H1 (cell line): ENCODE data around the gene FASTK. TPM values are rescaled to one million over a fixed set of nuclear protein-coding genes. Genes with fewer than 3 reads are reported as not detected.

Source experiments
- CTCF ChIA-PET: fragments of 300-600 bp; sonication (Branson Sonifier 250); formaldehyde crosslinking; loops from one replicate; lab custom pipeline; 2021; ENCODE audit not compliant: partially characterized antibody; lab: Charles Lee
- POLR2A ChIA-PET: fragments of 300-600 bp; sonication (Branson Sonifier 250); formaldehyde crosslinking; loops from one replicate; lab custom pipeline; 2021; ENCODE audit warnings: inconsistent platforms; ENCODE audit not compliant: partially characterized antibody; lab: Charles Lee
- DNase-seq, 2 experiments: peaks; one replicate each; pipeline versions ENCODE4 v3.0.0 to v3.0.0-alpha.2; 2010 to 2022; ENCODE audit warnings: low spot score in 2 of 2, low read depth in 1 of 2, mixed read lengths in 1 of 2
- FAIRE-seq: peaks from 2 replicates; lab custom pipeline; 2011; peaks lifted over from hg19 to GRCh38; lab: Jason Lieb, UNC
- H2AFZ ChIP-seq: 2 replicates; pipeline ENCODE4 v1.8.1; 2012; ENCODE audit warnings: low read length, inconsistent platforms
- H2AK5ac ChIP-seq: 2 replicates; pipeline ENCODE4 v1.6.1; 2013; ENCODE audit warnings: low read depth, low read length
- H2BK120ac ChIP-seq: replicated peaks from 2 replicates; pipeline ENCODE3; 2013; ENCODE audit warnings: low read depth, low read length, inconsistent platforms
- H2BK12ac ChIP-seq: 2 replicates; pipeline ENCODE4 v1.6.1; 2013; ENCODE audit warnings: low read depth, low read length
- H2BK15ac ChIP-seq: 2 replicates; pipeline ENCODE4 v1.6.1; 2013; ENCODE audit warnings: low read length
- H2BK20ac ChIP-seq: 2 replicates; pipeline ENCODE4 v1.6.1; 2013; ENCODE audit warnings: low read length
- H2BK5ac ChIP-seq: 2 replicates; pipeline ENCODE4 v1.6.1; 2013; ENCODE audit warnings: low read depth, low read length
- H3K14ac ChIP-seq: 2 replicates; pipeline ENCODE4 v1.6.1; 2013; ENCODE audit warnings: inconsistent platforms; ENCODE audit not compliant: insufficient read length
- H3K18ac ChIP-seq: 2 replicates; pipeline ENCODE4 v1.6.1; 2013; ENCODE audit warnings: low read length; ENCODE audit errors: extremely low read depth
- H3K23ac ChIP-seq: 2 replicates; pipeline ENCODE4 v1.6.1; 2013; ENCODE audit warnings: inconsistent platforms; ENCODE audit not compliant: insufficient read length
- H3K23me2 ChIP-seq: 2 replicates; pipeline ENCODE4 v1.6.1; 2013; ENCODE audit warnings: low read depth, low read length
- H3K27ac ChIP-seq: 2 replicates; pipeline ENCODE4 v1.6.1; 2011; ENCODE audit warnings: low read depth, low read length, inconsistent platforms
- H3K27me3 ChIP-seq, 4 experiments: replicated peaks in 1 of 4; 1 replicate in 1 of 4; 2 replicates in 3 of 4; pipeline versions ENCODE4 v1.6.1 to v1.8.1; 2011 to 2013; ENCODE audit warnings: low read length in 3 of 4, mild to moderate bottlenecking in 3 of 4, inconsistent platforms in 2 of 4, mixed read lengths in 2 of 4, moderate library complexity in 1 of 4; ENCODE audit not compliant: control insufficient read depth in 3 of 4, insufficient read depth in 3 of 4; ENCODE audit errors: extremely low read depth in 1 of 4
- H3K36me3 ChIP-seq, 4 experiments: 2 replicates each; pipeline versions ENCODE4 v1.6.1 to v1.8.1; 2011 to 2013; ENCODE audit warnings: mild to moderate bottlenecking in 4 of 4, low read length in 3 of 4, moderate library complexity in 2 of 4, control low read depth in 1 of 4, inconsistent platforms in 1 of 4; ENCODE audit not compliant: insufficient read depth in 4 of 4, control insufficient read depth in 2 of 4
- H3K4ac ChIP-seq: replicated peaks from 2 replicates; pipeline ENCODE3; 2013; ENCODE audit warnings: low read length, low read depth, mixed read lengths, inconsistent platforms; ENCODE audit not compliant: insufficient read length
- H3K4me1 ChIP-seq, 4 experiments: replicated peaks in 1 of 4; 1 replicate in 1 of 4; 2 replicates in 3 of 4; pipeline versions ENCODE4 v1.6.1 to v1.8.1; 2011 to 2013; ENCODE audit warnings: low read length in 3 of 4, inconsistent platforms in 2 of 4, mixed read lengths in 1 of 4; ENCODE audit not compliant: insufficient read depth in 4 of 4, control insufficient read depth in 3 of 4
- H3K4me2 ChIP-seq, 2 experiments: 2 replicates each; pipeline versions ENCODE4 v1.6.1 to v1.8.1; 2011 to 2013; ENCODE audit warnings: low read depth in 2 of 2, low read length in 2 of 2, control low read depth in 1 of 2, inconsistent platforms in 1 of 2, mild to moderate bottlenecking in 1 of 2; ENCODE audit not compliant: insufficient read depth in 1 of 2
- H3K4me3 ChIP-seq, 4 experiments: fragments of 200-600, 300-600 bp in 1 of 4; sonication (generic), shearing (Covaris generic), sonication (Bioruptor Twin) in 1 of 4; 2 replicates each; pipeline versions ENCODE4 v1.5.1 to v1.8.1; 2011 to 2016; ENCODE audit warnings: low read length in 4 of 4, low read depth in 3 of 4, control low read depth in 2 of 4, inconsistent platforms in 2 of 4, mild to moderate bottlenecking in 2 of 4, mixed read lengths in 1 of 4, moderate library complexity in 1 of 4; ENCODE audit not compliant: insufficient read depth in 2 of 4; ENCODE audit errors: extremely low read depth in 1 of 4
- H3K56ac ChIP-seq: replicated peaks from 2 replicates; pipeline ENCODE3; 2013; ENCODE audit warnings: low read depth, mild to moderate bottlenecking, mixed read lengths, low read length, inconsistent platforms; ENCODE audit not compliant: insufficient read length
- H3K79me1 ChIP-seq: 2 replicates; pipeline ENCODE4 v1.6.1; 2013; ENCODE audit warnings: low read depth, low read length, control low read depth
- H3K79me2 ChIP-seq, 2 experiments: 2 replicates each; pipeline versions ENCODE4 v1.6.1 to v1.8.1; 2012 to 2013; ENCODE audit warnings: low read length in 2 of 2, mild to moderate bottlenecking in 2 of 2, inconsistent platforms in 1 of 2; ENCODE audit not compliant: insufficient read depth in 2 of 2, control insufficient read depth in 1 of 2
- H3K9ac ChIP-seq, 4 experiments: replicated peaks in 1 of 4; 1 replicate in 1 of 4; 2 replicates in 3 of 4; pipeline versions ENCODE4 v1.6.1 to v1.8.1; 2011 to 2013; ENCODE audit warnings: low read depth in 3 of 4, low read length in 3 of 4, control low read depth in 2 of 4, mild to moderate bottlenecking in 2 of 4, moderate library complexity in 2 of 4, inconsistent platforms in 1 of 4; ENCODE audit errors: extremely low read depth in 1 of 4
- H3K9me3 ChIP-seq, 2 experiments: 2 replicates each; pipeline versions ENCODE4 v1.6.1 to v1.8.1; 2012 to 2013; ENCODE audit warnings: mild to moderate bottlenecking in 2 of 2, moderate library complexity in 2 of 2, control low read depth in 1 of 2, inconsistent platforms in 1 of 2, low read depth in 1 of 2, low read length in 1 of 2, mixed read lengths in 1 of 2; ENCODE audit not compliant: insufficient read depth in 2 of 2
- H4K20me1 ChIP-seq, 2 experiments: replicated peaks in 1 of 2; 2 replicates each; pipeline versions ENCODE3 to v1.8.1; 2011 to 2013; ENCODE audit warnings: inconsistent platforms in 2 of 2, low read length in 2 of 2, mild to moderate bottlenecking in 1 of 2; ENCODE audit not compliant: insufficient read depth in 2 of 2, control insufficient read depth in 1 of 2
- H4K5ac ChIP-seq: 2 replicates; pipeline ENCODE4 v1.6.1; 2013; ENCODE audit warnings: low read length, low read depth, mixed read lengths, inconsistent platforms; ENCODE audit not compliant: insufficient read length
- H4K8ac ChIP-seq: 2 replicates; pipeline ENCODE4 v1.8.0; 2013; ENCODE audit warnings: mild to moderate bottlenecking, moderate library complexity, low read length, inconsistent platforms; ENCODE audit not compliant: insufficient read depth; ENCODE audit errors: extremely low read depth
- H4K91ac ChIP-seq: replicated peaks from 2 replicates; pipeline ENCODE3; 2013; ENCODE audit warnings: low read length, mixed read lengths, inconsistent platforms; ENCODE audit not compliant: insufficient read length
- EP300 ChIP-seq, 2 experiments: IDR thresholded peaks; 1 replicate in 1 of 2; 2 replicates in 1 of 2; pipeline ENCODE4 v1.6.1; 2011 to 2012; ENCODE audit warnings: low read depth in 2 of 2, low read length in 2 of 2, mild to moderate bottlenecking in 2 of 2, borderline replicate concordance in 1 of 2, inconsistent platforms in 1 of 2, moderate library complexity in 1 of 2
- KDM1A ChIP-seq: fragments of 200-600, 300-600 bp; sonication (generic); IDR thresholded peaks from 2 replicates; pipeline ENCODE4 v1.7.1; 2016; ENCODE audit warnings: mild to moderate bottlenecking, low read length, borderline replicate concordance
- POU5F1 ChIP-seq: IDR thresholded peaks from 2 replicates; pipeline ENCODE4 v1.6.1; 2011; ENCODE audit warnings: low read depth, mild to moderate bottlenecking, low read length, moderate library complexity
- SIN3A ChIP-seq, 2 experiments: IDR thresholded peaks in 1 of 2; conservative IDR thresholded peaks in 1 of 2; 2 replicates each; pipeline ENCODE4 v1.6.1; 2011 to 2012; ENCODE audit warnings: low read length in 2 of 2, improper control_type of control experiment in 1 of 2, low read depth in 1 of 2, mild to moderate bottlenecking in 1 of 2
- WGBS, 2 experiments: shearing (Covaris generic) in 1 of 2; methylation state at CpG; one replicate each; pipeline versions ENCODE4 v1.1.6 to v1.1.7; 2013 to 2015; ENCODE audit warnings: low lambda C conversion rate in 2 of 2, mixed read lengths in 2 of 2, inconsistent platforms in 1 of 2, low coverage in 1 of 2, missing lambda C conversion rate in 1 of 2; ENCODE audit not compliant: insufficient replicate concordance in 2 of 2, insufficient coverage in 1 of 2, insufficient read length in 1 of 2; ENCODE audit errors: extremely low coverage in 1 of 2, missing lambda C conversion rate in 1 of 2; 5-methylcytosine and 5-hydroxymethylcytosine counted together
- polyA plus RNA-seq, 7 experiments: library from polyadenylated mRNA; depleted of rRNA in 3 of 7; stranded (reverse) in 5 of 7; unstranded in 2 of 7; fragments of >200 nt in 5 of 7; fragments of 200-250 nt in 2 of 7; gene quantifications; 1 replicate in 5 of 7; 2 replicates in 1 of 7; 4 replicates in 1 of 7; pipeline versions ENCODE4 v1.2.1 to v1.2.3, GENCODE V29; 2011 to 2013; ENCODE audit warnings: missing spikeins in 2 of 7, mixed read lengths in 2 of 7
- total RNA-seq: library from RNA; stranded (reverse); fragmentation: NEBNext Ultra II Directional; extraction: Animal tissue kit (Norgen Biotek cat#: 25700); gene quantifications from 2 replicates; pipeline ENCODE4 v1.2.1, GENCODE V29; 2021

The FASTK gene
- total and polyA plus RNA-seq, 2 of the 8 experiments (the other 6 are each of a cell fraction or from before 2014, with no cell fraction given): 39.4 to 84.0 TPM

GRCh38 chr7:151089893-151090730, 9.5 kb upstream of the FASTK start:
- Histone ChIP-seq H3K4me1 (peaks cover 6 to 38% (median 23%) of the 10 kb centered on the region in 4 experiments), H3K9me3 (no peaks in the 10 kb centered on the region), H4K20me1 (peaks cover 40 to 59% of the 10 kb centered on the region in 2 experiments), H3K23ac (no peak overlapping the region), H3K14ac (no peak overlapping the region), H3K79me2 (peaks cover 11 to 70% of the 10 kb centered on the region in 2 experiments; a peak in 3 of 4 replicates), H3K4ac (no peak overlapping the region), H3K56ac (no peak overlapping the region), H2AK5ac (no peak overlapping the region), H2BK120ac (no peak overlapping the region), H3K79me1 (peaks cover 12% of the 10 kb centered on the region; the same call in 1 of the 2 replicates), H3K4me3 (peak overlapping the region in 1 of 4 experiments; percentile 3; a peak in 2 of 8 replicates), H2AFZ (no peak overlapping the region), H2BK15ac (no peak overlapping the region), H3K9ac (peak overlapping the region in 2 of 4 experiments; percentile 6 to 56; a peak in 2 of 7 replicates), H3K23me2 (peaks cover 16% of the 10 kb centered on the region; the same call in 1 of the 2 replicates), H2BK5ac (no peak overlapping the region), H3K4me2 (peak overlapping the region; percentile 73 to 83; a peak in 3 of 4 replicates), H3K27me3 (peaks cover 0 to 21% (median 9%) of the 10 kb centered on the region in 4 experiments; a peak in 6 of 7 replicates), H4K91ac (no peak overlapping the region), H3K36me3 (no peaks in the 10 kb centered on the region), H3K18ac (no peak overlapping the region; the same call in 1 of the 2 replicates), H2BK12ac (no peak overlapping the region), H2BK20ac (no peak overlapping the region), H3K27ac (no peak overlapping the region), H4K5ac (no peak overlapping the region), H4K8ac (no peak overlapping the region; the same call in 1 of the 2 replicates)
- ChIA-PET POLR2A (interaction anchor here (1.1 to 4.9 kb wide), 4 partner anchors 13 to 71 kb away, joined by 3 to 33 read pairs (median 5); no protein-coding TSS in a partner anchor), CTCF (interaction anchor here (0.7 to 15.1 kb wide), 19 partner anchors 13 to 105 kb away, joined by 3 to 448 read pairs (median 6); no protein-coding TSS in a partner anchor)
- DNase-seq: no peak
- no peak for FAIRE-seq
- 79% methylated on average over 21 of the region's 22 CpGs; no CpG with 5 or more reads in 1 of the 2 experiments for WGBS, 2 experiments
- no peak for TF ChIP-seq SIN3A (conservative IDR thresholded peaks at IDR 0.05 in 1 of 2, IDR thresholded peaks at IDR 0.05 in 1 of 2; ENCODE audit: low read depth in 1 of 2, low read length in 2 of 2)
- TF ChIP-seq KDM1A: no peak
- TF ChIP-seq POU5F1: no peak
- TF ChIP-seq EP300 (IDR thresholded peaks at IDR 0.05; ENCODE audit: borderline replicate concordance in 1 of 2, low read depth in 2 of 2, low read length in 2 of 2): no peak
